Measurements from ENCODE around the gene CNR2.
A peak's percentile ranks its signal among the peaks of the same experiment; 100 is the strongest.

GRCh38 chr1:23913212-23913880 lies at the start of gene CNR2:
- TF ChIP-seq CTCF (IDR thresholded peaks at IDR 0.05): peak in 1 of 6 experiments; percentile 8
- TF ChIP-seq POLR2A (IDR thresholded peaks at IDR 0.05): peak in 1 of 2 donors; percentile 13
